Measurements from ENCODE around the gene GRM7. TPM values are rescaled to one million over a fixed set of nuclear protein-coding genes. Genes with fewer than 3 reads are reported as not detected.

GRM7 gene
- total and polyA plus RNA-seq, 2 experiments from 2014 or later: 0.62 to 1.7 TPM

- DNase-seq (ENCODE audit: low read depth in 1 of 2, low spot score in 1 of 2): no peak
Measured at GRCh38 chr3:7194071-7194835, 333.3 kb downstream of the GRM7 start.

GRCh38 chr3:7195934-7196333, 335.0 kb downstream of the GRM7 start:
- TF ChIP-seq CTCF (IDR thresholded peaks at IDR 0.05; ENCODE audit: low read depth, low read length): no peak
- Histone ChIP-seq H3K9me3 (ENCODE audit: low read depth) (no peaks in the 10 kb centered on the region), H3K27me3 (no peaks in the 10 kb centered on the region), H3K4me1 (ENCODE audit: low read depth) (no peaks in the 10 kb centered on the region), H3K36me3 (no peaks in the 10 kb centered on the region), H3K27ac (no peak overlapping the region), H3K4me3 (no peak overlapping the region)
- no peak for DNase-seq (ENCODE audit: low read depth in 1 of 2, low spot score in 1 of 2)

More at GRCh38 chr3:7194071-7194835, 333.3 kb downstream of the GRM7 start:
- Histone ChIP-seq H3K4me3 (no peak overlapping the region), H3K36me3 (no peaks in the 10 kb centered on the region), H3K27me3 (no peaks in the 10 kb centered on the region), H3K27ac (no peak overlapping the region), H3K4me1 (ENCODE audit: low read depth) (no peaks in the 10 kb centered on the region), H3K9me3 (ENCODE audit: low read depth) (no peaks in the 10 kb centered on the region)
- TF ChIP-seq CTCF (IDR thresholded peaks at IDR 0.05; ENCODE audit: low read depth, low read length): no peak

- Histone ChIP-seq H3K27ac (no peak overlapping the region), H3K4me1 (ENCODE audit: low read depth) (no peaks in the 10 kb centered on the region), H3K27me3 (no peaks in the 10 kb centered on the region), H3K9me3 (ENCODE audit: low read depth) (no peaks in the 10 kb centered on the region), H3K4me3 (no peak overlapping the region), H3K36me3 (no peaks in the 10 kb centered on the region)
- DNase-seq (ENCODE audit: low read depth in 1 of 2, low spot score in 1 of 2): no peak
- TF ChIP-seq CTCF (IDR thresholded peaks at IDR 0.05; ENCODE audit: low read depth, low read length): no peak
Measured at GRCh38 chr3:7201784-7202183, 340.9 kb downstream of the GRM7 start.

- DNase-seq (ENCODE audit: low read depth in 1 of 2, low spot score in 1 of 2): no peak
- Histone ChIP-seq H3K27ac (no peak overlapping the region), H3K4me3 (no peak overlapping the region), H3K4me1 (ENCODE audit: low read depth) (no peaks in the 10 kb centered on the region), H3K9me3 (ENCODE audit: low read depth) (no peaks in the 10 kb centered on the region), H3K36me3 (no peaks in the 10 kb centered on the region), H3K27me3 (no peaks in the 10 kb centered on the region)
- TF ChIP-seq CTCF (IDR thresholded peaks at IDR 0.05; ENCODE audit: low read depth, low read length): no peak
Measured at GRCh38 chr3:7203969-7204847, 343.3 kb downstream of the GRM7 start.

- Histone ChIP-seq H3K4me1 (ENCODE audit: low read depth) (no peaks in the 10 kb centered on the region), H3K27ac (no peak overlapping the region), H3K9me3 (ENCODE audit: low read depth) (no peaks in the 10 kb centered on the region), H3K4me3 (no peak overlapping the region), H3K27me3 (no peaks in the 10 kb centered on the region), H3K36me3 (no peaks in the 10 kb centered on the region)
- no peak for TF ChIP-seq CTCF (IDR thresholded peaks at IDR 0.05; ENCODE audit: low read depth, low read length)
- DNase-seq (ENCODE audit: low read depth in 1 of 2, low spot score in 1 of 2): no peak
Measured at GRCh38 chr3:7204848-7205156, 343.9 kb downstream of the GRM7 start.
